ENCODE measurements around the gene ZNF618. TPM values are rescaled to one million over a fixed set of nuclear protein-coding genes. Genes with fewer than 3 reads are reported as not detected.

ZNF618 gene
- total RNA-seq, 1 experiment from 2014 or later, result 4.2 TPM

GRCh38 chr9:113851359-113851758 lies 24.8 kb upstream of the ZNF618 start:
- TF ChIP-seq, protein P1, sequence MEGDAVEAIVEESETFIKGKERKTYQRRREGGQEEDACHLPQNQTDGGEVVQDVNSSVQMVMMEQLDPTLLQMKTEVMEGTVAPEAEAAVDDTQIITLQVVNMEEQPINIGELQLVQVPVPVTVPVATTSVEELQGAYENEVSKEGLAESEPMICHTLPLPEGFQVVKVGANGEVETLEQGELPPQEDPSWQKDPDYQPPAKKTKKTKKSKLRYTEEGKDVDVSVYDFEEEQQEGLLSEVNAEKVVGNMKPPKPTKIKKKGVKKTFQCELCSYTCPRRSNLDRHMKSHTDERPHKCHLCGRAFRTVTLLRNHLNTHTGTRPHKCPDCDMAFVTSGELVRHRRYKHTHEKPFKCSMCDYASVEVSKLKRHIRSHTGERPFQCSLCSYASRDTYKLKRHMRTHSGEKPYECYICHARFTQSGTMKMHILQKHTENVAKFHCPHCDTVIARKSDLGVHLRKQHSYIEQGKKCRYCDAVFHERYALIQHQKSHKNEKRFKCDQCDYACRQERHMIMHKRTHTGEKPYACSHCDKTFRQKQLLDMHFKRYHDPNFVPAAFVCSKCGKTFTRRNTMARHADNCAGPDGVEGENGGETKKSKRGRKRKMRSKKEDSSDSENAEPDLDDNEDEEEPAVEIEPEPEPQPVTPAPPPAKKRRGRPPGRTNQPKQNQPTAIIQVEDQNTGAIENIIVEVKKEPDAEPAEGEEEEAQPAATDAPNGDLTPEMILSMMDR (conservative IDR thresholded peaks at IDR 0.05; ENCODE audit: low read depth, low read length), result no peak
- TF ChIP-seq EZH2 (IDR thresholded peaks at IDR 0.05; ENCODE audit: low read length, unreplicated experiment), result no peak
- TF ChIP-seq EZH2phosphoT487 (IDR thresholded peaks at IDR 0.05; ENCODE audit: borderline replicate concordance, low read length), result no peak
- H3F3A ChIP-seq (ENCODE audit: low read length, unreplicated experiment), result no peaks in the 10 kb centered on the region
- H3K4me2 ChIP-seq (ENCODE audit: low read length), result no peak overlapping the region
- H3K9me3 ChIP-seq (ENCODE audit: low read length), result no peaks in the 10 kb centered on the region
- H2AFZ ChIP-seq (ENCODE audit: low read length), result no peak overlapping the region
- no peaks in the 10 kb centered on the region for H4K20me1 ChIP-seq (ENCODE audit: low read length)
- no peaks in the 10 kb centered on the region for H3K79me2 ChIP-seq (ENCODE audit: low read length)
- no TSS peak for BruUV-seq (replicated peaks)
- ChIA-PET POLR2A (ENCODE audit: unreplicated experiment) (no interaction called here), CTCF (no interaction called here)
- H3K36me3 ChIP-seq (ENCODE audit: low read depth, low read length), result no peaks in the 10 kb centered on the region
- ATAC-seq (no peak), DNase-seq (no peak)
- H3K4me1 ChIP-seq (ENCODE audit: insufficient read depth, low read length), result no peaks in the 10 kb centered on the region
- H3K27ac ChIP-seq (ENCODE audit: low read length), result no peak overlapping the region
- no peak overlapping the region for H3K4me3 ChIP-seq (ENCODE audit: low read length)
- no peaks in the 10 kb centered on the region for H3K27me3 ChIP-seq (ENCODE audit: low read length)
- intact Hi-C loops (cut with micrococcal nuclease), result no loop called here
- no peak overlapping the region for H3K9ac ChIP-seq (ENCODE audit: low read length)
- no peaks in the 10 kb centered on the region for H3K9me2 ChIP-seq (replicated peaks; ENCODE audit: low read length)

GRCh38 chr9:113851873-113852272 lies 24.2 kb upstream of the ZNF618 start:
- Histone ChIP-seq H3K79me2 (ENCODE audit: low read length) (no peaks in the 10 kb centered on the region), H2AFZ (ENCODE audit: low read length) (no peak overlapping the region), H3K4me1 (ENCODE audit: insufficient read depth, low read length) (no peaks in the 10 kb centered on the region), H3K27me3 (ENCODE audit: low read length) (no peaks in the 10 kb centered on the region), H3K4me2 (ENCODE audit: low read length) (no peak overlapping the region), H3K9ac (ENCODE audit: low read length) (no peak overlapping the region), H3K36me3 (ENCODE audit: low read depth, low read length) (no peaks in the 10 kb centered on the region), H3K9me3 (ENCODE audit: low read length) (no peaks in the 10 kb centered on the region), H3K9me2 (replicated peaks; ENCODE audit: low read length) (no peaks in the 10 kb centered on the region), H3K4me3 (ENCODE audit: low read length) (no peak overlapping the region), H3F3A (ENCODE audit: low read length, unreplicated experiment) (no peaks in the 10 kb centered on the region), H4K20me1 (ENCODE audit: low read length) (no peaks in the 10 kb centered on the region), H3K27ac (ENCODE audit: low read length) (no peak overlapping the region)
- CTCF ChIA-PET, result interaction anchor here (0.7 kb wide), 1 partner anchor 95 kb away, joined by 3 read pairs; no protein-coding TSS in a partner anchor
- intact Hi-C loops (cut with micrococcal nuclease), result no loop called here
- TF ChIP-seq EZH2 (IDR thresholded peaks at IDR 0.05; ENCODE audit: low read length, unreplicated experiment) (no peak), EZH2phosphoT487 (IDR thresholded peaks at IDR 0.05; ENCODE audit: borderline replicate concordance, low read length) (no peak)
- TF ChIP-seq, protein P1 (conservative IDR thresholded peaks at IDR 0.05; ENCODE audit: low read depth, low read length), result no peak
- POLR2A ChIA-PET (ENCODE audit: unreplicated experiment), result no interaction called here
- no peak for ATAC-seq
- DNase-seq, result no peak
- BruUV-seq (replicated peaks), result no TSS peak

- no TSS peak for BruUV-seq (replicated peaks)
- Histone ChIP-seq H3K4me2 (ENCODE audit: low read length) (no peak overlapping the region), H3F3A (ENCODE audit: low read length, unreplicated experiment) (no peaks in the 10 kb centered on the region), H3K27ac (ENCODE audit: low read length) (no peak overlapping the region), H3K9me2 (replicated peaks; ENCODE audit: low read length) (no peaks in the 10 kb centered on the region), H3K9ac (ENCODE audit: low read length) (no peak overlapping the region), H3K36me3 (ENCODE audit: low read depth, low read length) (no peaks in the 10 kb centered on the region), H3K4me1 (ENCODE audit: insufficient read depth, low read length) (no peaks in the 10 kb centered on the region), H3K4me3 (ENCODE audit: low read length) (no peak overlapping the region), H2AFZ (ENCODE audit: low read length) (no peak overlapping the region), H3K27me3 (ENCODE audit: low read length) (no peaks in the 10 kb centered on the region), H3K9me3 (ENCODE audit: low read length) (no peaks in the 10 kb centered on the region), H3K79me2 (ENCODE audit: low read length) (no peaks in the 10 kb centered on the region), H4K20me1 (ENCODE audit: low read length) (no peaks in the 10 kb centered on the region)
- ChIA-PET POLR2A (ENCODE audit: unreplicated experiment) (no interaction called here), CTCF (no interaction called here)
- no peak for TF ChIP-seq EZH2phosphoT487 (IDR thresholded peaks at IDR 0.05; ENCODE audit: borderline replicate concordance, low read length)
- TF ChIP-seq EZH2 (IDR thresholded peaks at IDR 0.05; ENCODE audit: low read length, unreplicated experiment), result no peak
- TF ChIP-seq, protein P1 (conservative IDR thresholded peaks at IDR 0.05; ENCODE audit: low read depth, low read length), result peak; percentile 60
- intact Hi-C loops (cut with micrococcal nuclease), result no loop called here
- ATAC-seq (no peak), DNase-seq (peak; percentile 23)
These were observed 22.8 kb upstream of the ZNF618 start for GRCh38 chr9:113853333-113853732.

All from PC-3 (cell line).